Omental fat pad (tissue), 4 donors: ENCODE data around the gene KITLG. TPM values are rescaled to one million over a fixed set of nuclear protein-coding genes. Genes with fewer than 3 reads are reported as not detected.

Experiments
- ATAC-seq: fragments of 150-250 bp; one replicate; pipeline ENCODE4 v1.9.1; 2016; ENCODE audit warnings: mild to moderate bottlenecking, moderate library complexity; ENCODE audit not compliant: low FRiP score
- DNase-seq: peaks from one replicate; pipeline ENCODE4 v3.0.0-alpha.2; 2019; ENCODE audit warnings: low spot score
- small RNA-seq: library from RNA; depleted of rRNA; stranded (forward); fragments of <200 nt; gene quantifications from one replicate; pipeline ENCODE3, GENCODE V24; 2016
- total RNA-seq, 4 donors: library from RNA; depleted of rRNA; stranded (reverse); fragments of >200 nt; gene quantifications; one replicate each; pipeline ENCODE4 v1.1.0, GENCODE V29; 2016
- TF ChIP-seq, protein P1 (sequence below), 3 donors: fragments of 450-650 bp; IDR thresholded peaks; one replicate each; pipeline ENCODE4 v1.5.1; 2016 to 2017; ENCODE audit warnings: antibody characterized with exemption in 3 of 3, mild to moderate bottlenecking in 3 of 3, moderate library complexity in 2 of 3

The KITLG gene
- total RNA-seq, 4 donors from 2014 or later: 12.2 to 29.8 (median 19.8) TPM

- ATAC-seq (no peak), DNase-seq (no peak)
- TF ChIP-seq, protein P1, sequence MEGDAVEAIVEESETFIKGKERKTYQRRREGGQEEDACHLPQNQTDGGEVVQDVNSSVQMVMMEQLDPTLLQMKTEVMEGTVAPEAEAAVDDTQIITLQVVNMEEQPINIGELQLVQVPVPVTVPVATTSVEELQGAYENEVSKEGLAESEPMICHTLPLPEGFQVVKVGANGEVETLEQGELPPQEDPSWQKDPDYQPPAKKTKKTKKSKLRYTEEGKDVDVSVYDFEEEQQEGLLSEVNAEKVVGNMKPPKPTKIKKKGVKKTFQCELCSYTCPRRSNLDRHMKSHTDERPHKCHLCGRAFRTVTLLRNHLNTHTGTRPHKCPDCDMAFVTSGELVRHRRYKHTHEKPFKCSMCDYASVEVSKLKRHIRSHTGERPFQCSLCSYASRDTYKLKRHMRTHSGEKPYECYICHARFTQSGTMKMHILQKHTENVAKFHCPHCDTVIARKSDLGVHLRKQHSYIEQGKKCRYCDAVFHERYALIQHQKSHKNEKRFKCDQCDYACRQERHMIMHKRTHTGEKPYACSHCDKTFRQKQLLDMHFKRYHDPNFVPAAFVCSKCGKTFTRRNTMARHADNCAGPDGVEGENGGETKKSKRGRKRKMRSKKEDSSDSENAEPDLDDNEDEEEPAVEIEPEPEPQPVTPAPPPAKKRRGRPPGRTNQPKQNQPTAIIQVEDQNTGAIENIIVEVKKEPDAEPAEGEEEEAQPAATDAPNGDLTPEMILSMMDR (IDR thresholded peaks at IDR 0.05): no peak
Measured at GRCh38 chr12:88445705-88446394, 134.4 kb downstream of the KITLG start.

DNA sequence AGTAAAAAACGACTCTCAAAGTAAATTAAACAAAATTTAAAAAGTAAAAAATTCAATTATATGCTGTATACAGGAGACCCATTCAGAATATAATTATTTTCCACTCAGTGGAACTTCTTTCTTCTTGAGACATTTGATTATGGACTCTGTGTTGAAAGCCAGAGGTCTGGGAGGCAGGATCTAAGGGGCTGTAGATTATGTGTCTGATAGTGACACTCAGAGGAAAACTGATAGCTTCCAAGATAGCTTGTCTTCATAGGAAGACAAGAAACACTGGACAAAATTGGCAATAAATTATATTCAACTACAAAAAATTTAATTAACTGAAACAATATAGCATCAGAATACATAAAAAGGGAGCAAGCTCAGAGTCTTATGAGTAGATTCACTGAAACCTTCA, 135.8 kb downstream of the KITLG start:
- no peak for DNase-seq
- ATAC-seq: no peak
- TF ChIP-seq, protein P1 (IDR thresholded peaks at IDR 0.05): no peak

Small RNAs within 50 kb of the gene (small RNA-seq; reads per million reads assigned to genes)
- gene RNU1-117P: not detected
